ENCODE data around the gene GAS2L1.

GAS2L1 gene

DNA sequence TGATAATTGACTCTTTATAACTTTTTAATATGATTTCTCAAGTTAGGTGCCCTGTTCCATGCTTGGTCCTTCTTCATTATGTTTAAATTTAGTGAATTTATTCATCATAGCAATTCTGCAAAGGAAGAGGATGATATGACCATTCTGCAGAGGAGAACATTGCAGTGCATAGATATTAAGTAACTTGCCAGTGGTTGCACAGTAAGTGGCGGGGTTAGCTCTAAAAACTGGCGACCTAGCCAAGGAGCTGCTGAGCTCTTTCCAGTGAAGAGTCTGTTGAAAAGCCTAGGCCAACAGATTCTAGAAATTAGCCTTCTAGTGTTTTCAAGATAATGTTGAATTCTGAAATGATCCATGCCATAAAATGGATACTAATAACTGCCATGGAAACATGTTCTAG lies 33.8 kb upstream of the GAS2L1 start:
- DNase-seq (ENCODE audit: insufficient read length, low spot score), result no peak
- no peak for FAIRE-seq

DNA sequence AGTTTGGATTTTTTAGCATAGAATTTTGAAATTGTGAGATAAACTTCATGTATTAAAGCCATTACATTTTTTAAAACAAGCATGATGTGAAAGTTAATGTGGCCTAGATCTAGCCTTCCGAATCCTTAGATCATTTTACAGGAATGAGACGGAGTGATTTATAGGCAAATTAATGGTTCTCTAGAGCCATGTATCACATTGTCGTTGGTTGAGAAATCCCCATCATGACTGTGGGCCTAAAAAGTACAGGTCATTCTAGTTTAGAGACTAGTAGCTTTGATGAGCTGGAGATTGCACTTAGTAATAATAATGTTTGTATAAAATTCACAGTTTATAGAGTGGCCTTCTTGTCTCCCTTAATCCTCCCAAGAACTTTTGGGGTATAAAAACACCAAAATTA lies 31.3 kb upstream of the GAS2L1 start:
- no peak for FAIRE-seq

DNA sequence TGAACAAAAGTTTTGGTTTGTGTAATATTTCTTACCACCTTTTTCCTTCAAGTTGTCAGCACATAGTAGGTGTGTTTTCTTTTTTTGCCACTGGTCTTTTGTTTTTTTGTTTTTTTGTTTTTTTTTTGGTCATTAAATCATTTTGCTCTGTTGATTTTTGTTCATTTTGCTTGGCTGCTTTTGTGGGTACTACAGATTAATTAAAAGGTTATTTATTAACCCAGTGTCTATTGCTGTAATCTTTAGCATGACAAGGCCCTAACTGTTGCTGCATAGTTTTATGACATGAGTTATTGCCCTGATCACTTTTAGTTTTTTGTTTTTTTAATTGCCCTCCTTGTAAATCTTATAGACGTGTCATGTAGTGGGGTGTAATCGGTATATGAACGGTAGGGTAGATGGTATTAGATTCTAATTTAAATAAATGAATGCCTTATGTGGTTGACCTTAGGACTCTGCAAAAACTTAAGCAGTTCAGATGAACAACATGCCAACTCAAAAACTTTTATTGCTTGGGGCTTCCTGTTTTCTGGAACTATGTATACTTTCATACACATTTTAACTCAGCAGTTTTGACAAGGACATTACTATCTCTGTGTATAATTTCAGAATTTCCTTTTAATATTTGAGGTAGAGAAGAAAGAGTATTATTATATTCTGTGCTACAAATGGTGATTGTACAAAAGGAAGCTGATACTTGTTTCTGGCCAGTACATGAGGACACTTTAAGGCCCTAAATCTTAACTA lies 30.5 kb upstream of the GAS2L1 start:
- FAIRE-seq (peak; percentile 23), DNase-seq (ENCODE audit: insufficient read length, low spot score) (no peak)

More for the DNA sequence above, 31.3 kb upstream of the GAS2L1 start:
- no peak for DNase-seq (ENCODE audit: insufficient read length, low spot score)

DNA sequence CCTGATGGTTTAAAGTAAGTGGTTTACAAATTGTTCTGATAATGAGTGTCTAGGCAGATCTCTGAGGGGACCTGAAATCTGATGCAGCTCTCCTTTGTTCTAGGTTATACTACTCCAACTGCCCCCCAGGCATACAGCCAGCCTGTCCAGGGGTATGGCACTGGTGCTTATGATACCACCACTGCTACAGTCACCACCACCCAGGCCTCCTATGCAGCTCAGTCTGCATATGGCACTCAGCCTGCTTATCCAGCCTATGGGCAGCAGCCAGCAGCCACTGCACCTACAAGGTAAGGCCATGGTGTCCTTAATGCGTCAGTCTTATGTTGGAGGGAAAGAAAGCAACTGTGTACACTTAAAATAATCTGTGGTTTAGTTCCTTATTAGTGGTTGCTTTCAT lies 28.5 kb upstream of the GAS2L1 start:
- no peak for DNase-seq (ENCODE audit: insufficient read length, low spot score)
- no peak for FAIRE-seq

GRCh38 chr22:29284196-29284595 lies 22.3 kb upstream of the GAS2L1 start:
- DNase-seq (ENCODE audit: insufficient read length, low spot score), result no peak
- no peak for FAIRE-seq

GRCh38 chr22:29288837-29289236 lies 17.6 kb upstream of the GAS2L1 start:
- DNase-seq (ENCODE audit: insufficient read length, low spot score) (no peak), FAIRE-seq (no peak)

DNA sequence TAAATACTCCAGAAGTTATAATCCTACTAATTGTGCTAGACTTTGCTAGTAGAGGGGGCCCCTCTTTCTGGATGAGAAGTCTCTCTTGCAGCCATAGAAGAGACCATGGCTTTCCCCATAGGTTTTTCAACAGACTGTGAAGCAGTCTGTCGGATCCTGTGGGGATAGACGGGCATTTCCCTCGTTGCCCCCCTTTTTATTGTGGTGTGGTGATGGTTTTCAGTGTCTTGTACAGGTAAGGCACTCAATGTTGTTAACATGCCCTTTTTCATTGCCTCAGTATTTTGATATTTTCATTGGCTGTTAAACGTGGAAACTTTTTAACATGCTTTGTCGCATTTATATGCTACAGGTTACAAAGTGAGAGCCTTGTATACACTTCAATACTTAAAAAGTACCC lies 16.4 kb upstream of the GAS2L1 start:
- FAIRE-seq, result no peak
- no peak for DNase-seq (ENCODE audit: insufficient read length, low spot score)

DNA sequence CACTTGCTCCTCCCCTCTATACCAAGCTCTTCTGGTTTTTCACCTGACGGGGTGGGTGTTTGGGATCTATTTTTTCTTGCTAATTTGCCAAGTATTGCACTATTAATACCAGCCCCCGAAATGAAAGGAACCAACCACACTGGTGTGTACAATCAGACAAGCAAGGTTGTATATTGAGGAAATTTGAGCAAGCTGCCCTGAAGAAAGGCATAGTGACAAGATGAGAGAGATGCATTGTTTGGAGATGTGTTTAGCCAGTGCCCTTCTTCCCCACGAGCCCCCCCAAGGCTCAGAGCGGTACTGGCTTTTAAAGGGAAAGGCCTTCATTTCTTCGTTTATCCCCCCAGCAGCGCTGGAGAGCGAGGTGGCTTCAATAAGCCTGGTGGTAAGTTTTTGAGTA lies 15.2 kb upstream of the GAS2L1 start:
- DNase-seq (ENCODE audit: insufficient read length, low spot score) (no peak), FAIRE-seq (no peak)

GRCh38 chr22:29292379-29292778 lies 14.1 kb upstream of the GAS2L1 start:
- no peak for FAIRE-seq
- DNase-seq (ENCODE audit: insufficient read length, low spot score), result no peak

DNA sequence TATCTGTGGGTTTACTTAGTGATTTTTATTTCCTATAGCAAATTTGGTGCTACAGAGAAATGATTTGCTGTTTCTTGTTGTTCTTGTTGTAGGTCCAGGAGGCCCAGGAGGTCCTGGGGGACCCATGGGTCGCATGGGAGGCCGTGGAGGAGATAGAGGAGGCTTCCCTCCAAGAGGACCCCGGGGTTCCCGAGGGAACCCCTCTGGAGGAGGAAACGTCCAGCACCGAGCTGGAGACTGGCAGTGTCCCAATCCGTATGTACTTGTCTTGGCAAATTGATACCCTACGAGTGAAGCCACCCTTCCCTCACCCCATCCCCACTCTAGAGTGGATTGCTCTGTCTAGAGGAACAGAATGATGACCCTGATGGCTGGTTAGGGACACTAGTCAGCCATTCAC lies 7.8 kb upstream of the GAS2L1 start:
- DNase-seq (ENCODE audit: insufficient read length, low spot score) (no peak), FAIRE-seq (no peak)

GRCh38 chr22:29299136-29299900 lies 7.1 kb upstream of the GAS2L1 start:
- FAIRE-seq, result no peak
- no peak for DNase-seq (ENCODE audit: insufficient read length, low spot score)

GRCh38 chr22:29300467-29300806 lies 6.0 kb upstream of the GAS2L1 start:
- no peak for DNase-seq (ENCODE audit: insufficient read length, low spot score)
- FAIRE-seq, result no peak

- DNase-seq (ENCODE audit: insufficient read length, low spot score) (no peak), FAIRE-seq (no peak)
These were observed 5.4 kb upstream of the GAS2L1 start for GRCh38 chr22:29300807-29301601.

GRCh38 chr22:29301716-29302401 lies 4.6 kb upstream of the GAS2L1 start:
- DNase-seq (ENCODE audit: insufficient read length, low spot score) (no peak), FAIRE-seq (no peak)

DNA sequence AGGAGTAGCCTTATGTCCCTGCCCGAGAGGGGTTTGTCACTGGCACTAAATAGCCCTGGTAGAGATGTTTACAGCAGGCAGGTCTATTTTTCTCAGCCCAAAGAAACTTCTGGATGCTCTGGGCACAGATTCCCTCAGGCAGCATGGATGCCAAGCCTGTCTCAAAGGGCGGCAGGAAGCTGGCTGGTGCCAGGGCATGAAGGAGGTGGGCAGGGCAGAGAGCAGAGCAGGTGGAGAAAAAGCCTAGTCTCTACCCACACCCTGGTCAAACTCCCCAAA lies 4.1 kb upstream of the GAS2L1 start:
- DNase-seq (ENCODE audit: insufficient read length, low spot score) (no peak), FAIRE-seq (no peak)

- no peak for DNase-seq (ENCODE audit: insufficient read length, low spot score)
- FAIRE-seq, result no peak
These were observed 3.6 kb upstream of the GAS2L1 start for GRCh38 chr22:29302681-29303465.

DNA sequence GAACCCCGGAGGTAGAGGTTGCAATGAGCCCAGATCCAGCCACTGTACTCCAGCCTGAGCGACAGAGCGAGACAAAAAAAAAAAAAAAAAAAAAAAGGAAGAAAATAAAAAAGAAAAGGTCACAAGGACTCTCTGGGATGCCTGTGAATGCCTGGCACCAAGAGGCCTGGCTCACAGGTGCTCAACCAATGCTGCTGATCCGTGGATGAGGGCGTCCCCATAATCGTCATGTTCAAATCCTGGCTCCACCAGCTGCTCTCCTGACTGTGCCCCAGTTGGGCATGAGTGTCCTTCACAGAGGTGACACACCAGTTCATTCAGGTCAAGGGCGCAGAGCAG lies 645 bp upstream of the GAS2L1 start:
- FAIRE-seq, result no peak
- no peak for DNase-seq (ENCODE audit: insufficient read length, low spot score)

DNA sequence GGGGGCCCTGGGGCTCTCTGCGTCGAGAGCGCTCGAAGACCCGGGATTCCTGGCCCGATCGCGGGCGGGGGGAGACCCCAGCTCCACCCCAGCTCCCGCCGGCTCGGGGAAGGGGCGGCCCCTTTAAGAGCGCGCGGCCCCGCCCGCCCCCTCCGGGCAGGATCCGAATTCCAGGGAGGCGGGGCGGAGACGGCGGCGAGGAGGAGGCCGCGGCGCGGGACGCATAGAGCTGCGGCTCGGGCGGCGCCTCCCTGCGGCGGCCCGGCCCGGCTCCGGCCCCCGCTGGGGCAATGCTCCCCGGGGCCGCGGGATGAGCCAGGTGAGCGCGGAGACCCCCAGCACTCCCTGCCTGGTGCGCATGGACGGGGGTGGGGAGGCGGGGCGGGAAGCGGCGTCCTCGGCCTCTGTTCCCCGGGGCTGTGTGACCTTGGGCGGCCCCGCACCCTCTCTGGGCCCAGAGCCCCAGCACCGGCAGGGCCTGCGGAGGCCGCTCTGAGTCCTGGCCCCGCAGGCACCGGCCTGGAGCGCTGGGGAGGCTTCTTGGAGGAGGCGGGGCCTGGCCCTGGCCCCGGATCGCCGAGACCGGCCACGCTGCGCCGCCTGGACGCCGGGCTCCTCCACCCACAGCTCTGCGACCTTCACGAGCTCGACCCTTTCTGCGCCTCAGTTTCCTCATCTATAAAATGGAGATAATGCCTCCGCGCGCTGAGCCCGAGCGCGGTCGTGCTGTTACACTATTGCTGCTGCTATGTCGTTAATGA lies 565 bp downstream of the GAS2L1 start:
- DNase-seq (ENCODE audit: insufficient read length, low spot score) (no peak), FAIRE-seq (no peak)

- no peak for FAIRE-seq
- DNase-seq (ENCODE audit: insufficient read length, low spot score), result no peak
These were observed 1.2 kb downstream of the GAS2L1 start for GRCh38 chr22:29307596-29308147.

All from GM19239 (cell line).